Panc1 (cell line): ENCODE measurements around the gene INPP4B.

Source experiments
- POLR2AphosphoS5 ChIP-seq: IDR thresholded peaks from 2 replicates; pipeline ENCODE4 v1.6.1; 2012; ENCODE audit warnings: mild to moderate bottlenecking, low read depth, low read length, moderate library complexity
- SIN3A ChIP-seq: IDR thresholded peaks from 2 replicates; pipeline ENCODE4 v1.6.1; 2012; ENCODE audit warnings: low read depth, mild to moderate bottlenecking, low read length, moderate library complexity, borderline replicate concordance; ENCODE audit not compliant: insufficient read depth
- TF ChIP-seq, protein P1 (sequence below): fragments of 450-650 bp; IDR thresholded peaks from 2 replicates; pipeline ENCODE4 v1.5.1; 2017; ENCODE audit warnings: mild to moderate bottlenecking
- TF ChIP-seq, protein P2 (sequence below), 2 experiments: IDR thresholded peaks; 2 replicates each; pipeline ENCODE4 v1.6.1; 2011 to 2012; ENCODE audit warnings: low read depth in 2 of 2, control low read depth in 1 of 2, low read length in 1 of 2, mild to moderate bottlenecking in 1 of 2, moderate library complexity in 1 of 2; ENCODE audit not compliant: insufficient read depth in 1 of 2

DNA sequence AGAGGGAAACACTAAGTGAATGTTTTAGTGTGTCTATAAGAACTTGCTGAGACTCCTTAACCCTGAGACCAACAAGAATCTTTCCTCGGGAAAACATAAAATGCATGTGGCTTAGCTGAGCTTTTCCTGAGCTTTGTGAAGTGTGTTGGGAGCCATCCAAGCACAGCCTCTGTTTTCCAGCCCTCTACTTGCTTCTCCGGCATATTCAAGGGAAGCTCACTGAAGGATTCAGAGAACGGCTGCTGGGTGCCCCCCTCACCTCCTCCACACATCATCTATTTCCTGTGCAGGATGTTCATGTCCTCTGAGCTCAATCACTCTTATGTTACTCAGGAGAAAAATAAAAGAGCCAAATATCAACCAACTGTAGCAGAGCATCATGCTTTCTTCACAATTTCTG is 717.6 kb downstream of the INPP4B start:
- TF ChIP-seq, protein P1, sequence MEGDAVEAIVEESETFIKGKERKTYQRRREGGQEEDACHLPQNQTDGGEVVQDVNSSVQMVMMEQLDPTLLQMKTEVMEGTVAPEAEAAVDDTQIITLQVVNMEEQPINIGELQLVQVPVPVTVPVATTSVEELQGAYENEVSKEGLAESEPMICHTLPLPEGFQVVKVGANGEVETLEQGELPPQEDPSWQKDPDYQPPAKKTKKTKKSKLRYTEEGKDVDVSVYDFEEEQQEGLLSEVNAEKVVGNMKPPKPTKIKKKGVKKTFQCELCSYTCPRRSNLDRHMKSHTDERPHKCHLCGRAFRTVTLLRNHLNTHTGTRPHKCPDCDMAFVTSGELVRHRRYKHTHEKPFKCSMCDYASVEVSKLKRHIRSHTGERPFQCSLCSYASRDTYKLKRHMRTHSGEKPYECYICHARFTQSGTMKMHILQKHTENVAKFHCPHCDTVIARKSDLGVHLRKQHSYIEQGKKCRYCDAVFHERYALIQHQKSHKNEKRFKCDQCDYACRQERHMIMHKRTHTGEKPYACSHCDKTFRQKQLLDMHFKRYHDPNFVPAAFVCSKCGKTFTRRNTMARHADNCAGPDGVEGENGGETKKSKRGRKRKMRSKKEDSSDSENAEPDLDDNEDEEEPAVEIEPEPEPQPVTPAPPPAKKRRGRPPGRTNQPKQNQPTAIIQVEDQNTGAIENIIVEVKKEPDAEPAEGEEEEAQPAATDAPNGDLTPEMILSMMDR: no peak
- TF ChIP-seq POLR2AphosphoS5 (no peak), SIN3A (no peak)
- TF ChIP-seq, protein P2, sequence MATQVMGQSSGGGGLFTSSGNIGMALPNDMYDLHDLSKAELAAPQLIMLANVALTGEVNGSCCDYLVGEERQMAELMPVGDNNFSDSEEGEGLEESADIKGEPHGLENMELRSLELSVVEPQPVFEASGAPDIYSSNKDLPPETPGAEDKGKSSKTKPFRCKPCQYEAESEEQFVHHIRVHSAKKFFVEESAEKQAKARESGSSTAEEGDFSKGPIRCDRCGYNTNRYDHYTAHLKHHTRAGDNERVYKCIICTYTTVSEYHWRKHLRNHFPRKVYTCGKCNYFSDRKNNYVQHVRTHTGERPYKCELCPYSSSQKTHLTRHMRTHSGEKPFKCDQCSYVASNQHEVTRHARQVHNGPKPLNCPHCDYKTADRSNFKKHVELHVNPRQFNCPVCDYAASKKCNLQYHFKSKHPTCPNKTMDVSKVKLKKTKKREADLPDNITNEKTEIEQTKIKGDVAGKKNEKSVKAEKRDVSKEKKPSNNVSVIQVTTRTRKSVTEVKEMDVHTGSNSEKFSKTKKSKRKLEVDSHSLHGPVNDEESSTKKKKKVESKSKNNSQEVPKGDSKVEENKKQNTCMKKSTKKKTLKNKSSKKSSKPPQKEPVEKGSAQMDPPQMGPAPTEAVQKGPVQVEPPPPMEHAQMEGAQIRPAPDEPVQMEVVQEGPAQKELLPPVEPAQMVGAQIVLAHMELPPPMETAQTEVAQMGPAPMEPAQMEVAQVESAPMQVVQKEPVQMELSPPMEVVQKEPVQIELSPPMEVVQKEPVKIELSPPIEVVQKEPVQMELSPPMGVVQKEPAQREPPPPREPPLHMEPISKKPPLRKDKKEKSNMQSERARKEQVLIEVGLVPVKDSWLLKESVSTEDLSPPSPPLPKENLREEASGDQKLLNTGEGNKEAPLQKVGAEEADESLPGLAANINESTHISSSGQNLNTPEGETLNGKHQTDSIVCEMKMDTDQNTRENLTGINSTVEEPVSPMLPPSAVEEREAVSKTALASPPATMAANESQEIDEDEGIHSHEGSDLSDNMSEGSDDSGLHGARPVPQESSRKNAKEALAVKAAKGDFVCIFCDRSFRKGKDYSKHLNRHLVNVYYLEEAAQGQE (IDR thresholded peaks at IDR 0.05; ENCODE audit: insufficient read depth in 1 of 2, low read depth in 2 of 2, low read length in 1 of 2): no peak
